Activated CD8-positive, alpha-beta T cell treated with anti-CD3 and anti-CD28 coated beads for 36 hours (primary cell): ENCODE data around the gene SMIM35. TPM values are rescaled to one million over a fixed set of nuclear protein-coding genes. Genes with fewer than 3 reads are reported as not detected.

Experiments
- ATAC-seq: fragments of 200-7000 bp; cut with Tn5 transposase; one replicate; pipeline ENCODE4 v1.10.0; 2021; ENCODE audit warnings: mild to moderate bottlenecking, moderate library complexity
- CTCF ChIA-PET: fragments of 350-600 bp; sonication (Branson Sonifier 250); formaldehyde crosslinking; loops from one replicate; lab custom pipeline; 2021; ENCODE audit warnings: antibody characterized with exemption; lab: Charles Lee
- POLR2A ChIA-PET: fragments of 350-600 bp; sonication (Branson Sonifier 250); formaldehyde crosslinking; loops from one replicate; lab custom pipeline; 2021; ENCODE audit warnings: antibody characterized with exemption; lab: Charles Lee
- DNase-seq: peaks from one replicate; pipeline ENCODE4 v3.0.0-alpha.2; 2020
- H3K27ac Mint-ChIP-seq: one replicate; pipeline ENCODE4 v1.8.0; 2021; ENCODE audit warnings: mild to moderate bottlenecking, mixed read lengths
- H3K27me3 Mint-ChIP-seq: one replicate; pipeline ENCODE4 v1.8.0; 2021; ENCODE audit warnings: mixed read lengths
- H3K36me3 Mint-ChIP-seq: one replicate; pipeline ENCODE4 v1.8.0; 2021; ENCODE audit warnings: low read depth, mixed read lengths
- H3K4me1 Mint-ChIP-seq: one replicate; pipeline ENCODE4 v1.8.0; 2021; ENCODE audit warnings: low read depth, mixed read lengths
- H3K4me3 Mint-ChIP-seq: one replicate; pipeline ENCODE4 v1.8.0; 2021; ENCODE audit warnings: mild to moderate bottlenecking, moderate library complexity, mixed read lengths
- H3K9me3 Mint-ChIP-seq: one replicate; pipeline ENCODE4 v1.8.0; 2021; ENCODE audit warnings: mixed read lengths
- intact Hi-C: fragments of 100-400 bp; cut with micrococcal nuclease; formaldehyde crosslinking; loops from one replicate; pipeline ENCODE4 v1.10.0; 2022
- total RNA-seq, 2 experiments: library from RNA; stranded (reverse); gene quantifications; one replicate each; pipeline ENCODE4 v1.2.3, GENCODE V29; 2021
- TF ChIP-seq, protein P1 (sequence below): fragments of 200-600 bp; IDR thresholded peaks from one replicate; pipeline ENCODE4 v1.8.0; 2022; ENCODE audit warnings: antibody characterized with exemption, mild to moderate bottlenecking

Gene SMIM35
- total RNA-seq, 2 experiments from 2014 or later, result 0.27 to 0.32 TPM

DNA sequence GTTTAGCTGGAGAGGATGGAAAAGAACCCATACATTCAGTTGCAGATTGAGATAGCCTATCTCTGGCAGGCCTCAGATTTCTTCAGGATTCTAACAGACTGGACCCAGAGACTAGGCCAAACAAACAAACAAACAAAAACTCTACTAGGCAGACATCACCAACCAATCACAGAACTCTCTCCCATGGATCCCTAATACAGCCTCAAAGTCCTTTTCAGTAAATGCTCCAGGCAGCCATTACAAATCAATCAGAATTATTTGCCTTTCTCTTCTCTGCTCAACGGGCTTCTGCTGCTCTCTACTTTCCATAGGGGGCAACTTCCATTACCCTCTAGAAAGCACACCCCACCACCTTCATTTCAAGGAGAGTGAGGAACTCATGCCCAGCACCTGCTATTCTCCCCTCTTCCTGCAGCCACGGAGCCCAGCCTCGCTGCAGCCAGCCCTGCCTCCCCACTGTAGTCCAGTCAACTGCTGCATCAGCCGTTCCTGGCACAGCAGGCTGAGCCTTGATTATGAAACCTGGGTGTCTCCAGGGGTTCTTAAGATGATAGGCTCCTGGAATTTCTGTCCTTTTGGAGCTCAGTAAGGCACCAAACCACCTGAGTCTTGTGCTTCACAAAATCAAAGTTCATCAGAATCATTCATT, 19.0 kb upstream of the SMIM35 start:
- Mint-ChIP-seq H3K36me3 (no peaks in the 10 kb centered on the region), H3K4me1 (no peaks in the 10 kb centered on the region), H3K27me3 (peaks cover 1% of the 10 kb centered on the region), H3K4me3 (no peak overlapping the region), H3K27ac (no peak overlapping the region), H3K9me3 (no peaks in the 10 kb centered on the region)
- TF ChIP-seq, protein P1, sequence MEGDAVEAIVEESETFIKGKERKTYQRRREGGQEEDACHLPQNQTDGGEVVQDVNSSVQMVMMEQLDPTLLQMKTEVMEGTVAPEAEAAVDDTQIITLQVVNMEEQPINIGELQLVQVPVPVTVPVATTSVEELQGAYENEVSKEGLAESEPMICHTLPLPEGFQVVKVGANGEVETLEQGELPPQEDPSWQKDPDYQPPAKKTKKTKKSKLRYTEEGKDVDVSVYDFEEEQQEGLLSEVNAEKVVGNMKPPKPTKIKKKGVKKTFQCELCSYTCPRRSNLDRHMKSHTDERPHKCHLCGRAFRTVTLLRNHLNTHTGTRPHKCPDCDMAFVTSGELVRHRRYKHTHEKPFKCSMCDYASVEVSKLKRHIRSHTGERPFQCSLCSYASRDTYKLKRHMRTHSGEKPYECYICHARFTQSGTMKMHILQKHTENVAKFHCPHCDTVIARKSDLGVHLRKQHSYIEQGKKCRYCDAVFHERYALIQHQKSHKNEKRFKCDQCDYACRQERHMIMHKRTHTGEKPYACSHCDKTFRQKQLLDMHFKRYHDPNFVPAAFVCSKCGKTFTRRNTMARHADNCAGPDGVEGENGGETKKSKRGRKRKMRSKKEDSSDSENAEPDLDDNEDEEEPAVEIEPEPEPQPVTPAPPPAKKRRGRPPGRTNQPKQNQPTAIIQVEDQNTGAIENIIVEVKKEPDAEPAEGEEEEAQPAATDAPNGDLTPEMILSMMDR, result no peak
- no peak for ATAC-seq
- intact Hi-C loops, result no loop called here
- ChIA-PET POLR2A (no interaction called here), CTCF (no interaction called here)
- no peak for DNase-seq

DNA sequence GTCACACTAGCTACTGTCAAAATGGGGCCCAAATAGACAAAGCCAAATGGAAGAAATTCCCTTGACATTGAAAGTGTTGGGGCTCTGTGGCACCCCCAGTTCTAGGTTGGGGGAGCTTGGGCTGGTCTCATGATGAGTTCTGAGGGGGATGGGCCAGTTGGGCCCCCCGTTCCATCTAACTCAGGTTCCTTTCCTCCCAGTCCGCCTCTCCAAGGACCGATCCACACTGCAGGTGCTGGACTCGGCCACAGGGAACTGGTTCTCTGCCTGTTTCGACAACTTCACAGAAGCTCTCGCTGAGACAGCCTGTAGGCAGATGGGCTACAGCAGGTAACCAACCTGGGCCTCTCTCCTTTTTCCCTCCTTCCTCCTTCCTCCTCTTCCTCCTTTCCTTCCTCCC, 17.7 kb upstream of the SMIM35 start:
- intact Hi-C loops, result no loop called here
- ATAC-seq, result no peak
- POLR2A ChIA-PET, result no interaction called here
- Mint-ChIP-seq H3K9me3 (no peaks in the 10 kb centered on the region), H3K27ac (no peak overlapping the region), H3K36me3 (no peaks in the 10 kb centered on the region), H3K4me3 (no peak overlapping the region), H3K27me3 (peaks cover 1% of the 10 kb centered on the region), H3K4me1 (peaks cover under 1% of the 10 kb centered on the region)
- CTCF ChIA-PET, result interaction anchor here (1.4 kb wide), 1 partner anchor 66 kb away, joined by 3 read pairs; no protein-coding TSS in a partner anchor
- DNase-seq, result no peak
- TF ChIP-seq, protein P1, result no peak

DNA sequence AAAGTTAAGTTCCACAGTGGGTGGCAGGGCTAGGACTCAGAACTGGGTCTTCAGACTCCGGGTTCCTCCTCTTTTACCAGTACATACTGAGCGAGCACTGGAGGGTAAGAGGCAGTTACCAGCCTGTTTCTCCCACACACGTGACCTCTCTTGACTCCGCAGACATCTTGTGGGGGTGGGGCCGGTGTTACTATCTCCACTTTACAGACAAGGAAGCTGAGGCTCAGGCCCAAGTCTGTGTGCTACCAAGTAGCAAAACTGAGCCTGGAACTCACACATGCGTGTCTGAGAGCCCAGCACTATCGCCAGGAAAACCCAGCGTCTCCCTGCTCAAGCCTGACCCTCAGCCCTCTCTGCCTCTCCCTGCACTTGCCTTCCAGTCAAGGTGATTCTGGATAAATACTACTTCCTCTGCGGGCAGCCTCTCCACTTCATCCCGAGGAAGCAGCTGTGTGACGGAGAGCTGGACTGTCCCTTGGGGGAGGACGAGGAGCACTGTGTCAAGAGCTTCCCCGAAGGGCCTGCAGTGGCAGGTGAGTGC, 16.0 kb upstream of the SMIM35 start:
- DNase-seq, result no peak
- intact Hi-C loops, result no loop called here

DNA sequence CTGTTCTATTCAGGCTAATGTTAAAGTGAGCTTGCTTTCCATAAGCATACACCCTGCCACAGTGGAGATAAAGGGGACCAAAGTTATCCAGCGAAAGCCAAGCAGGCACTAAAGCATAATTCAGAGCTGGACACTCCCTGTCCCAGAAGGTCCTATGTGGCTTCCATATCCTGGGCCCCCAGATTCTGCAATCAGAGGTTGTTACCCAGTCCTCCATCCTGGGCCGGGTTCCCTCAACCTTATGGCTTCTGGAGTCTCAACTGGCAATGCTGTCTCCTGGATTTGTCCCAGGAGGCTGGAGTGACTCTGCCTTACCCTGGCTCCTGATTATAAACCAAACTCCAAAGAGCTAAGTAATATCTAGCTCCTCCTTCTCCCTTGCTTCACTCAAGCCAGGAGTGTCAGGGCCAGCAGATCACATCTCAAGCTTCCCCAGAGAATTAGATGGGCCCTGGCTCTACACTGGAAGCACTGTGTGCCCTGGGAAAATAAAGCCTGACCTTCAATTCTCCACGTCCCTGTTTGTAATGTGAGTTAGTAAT, 14.0 kb upstream of the SMIM35 start:
- ChIA-PET POLR2A (no interaction called here), CTCF (interaction anchor here (1.2 kb wide), 1 partner anchor 47 kb away, joined by 3 read pairs; no protein-coding TSS in a partner anchor)
- intact Hi-C loops, result no loop called here
- no peaks in the 10 kb centered on the region for H3K9me3 Mint-ChIP-seq
- H3K27ac Mint-ChIP-seq, result no peak overlapping the region
- no peak overlapping the region for H3K4me3 Mint-ChIP-seq
- peaks cover 1% of the 10 kb centered on the region for H3K27me3 Mint-ChIP-seq
- peaks cover 4% of the 10 kb centered on the region for H3K4me1 Mint-ChIP-seq
- ATAC-seq (no peak), DNase-seq (no peak)
- TF ChIP-seq, protein P1, result no peak
- H3K36me3 Mint-ChIP-seq, result no peaks in the 10 kb centered on the region

More for the DNA sequence above, 16.0 kb upstream of the SMIM35 start:
- H3K27ac Mint-ChIP-seq, result no peak overlapping the region
- no peak overlapping the region for H3K4me3 Mint-ChIP-seq
- peaks cover 1% of the 10 kb centered on the region for H3K27me3 Mint-ChIP-seq
- peaks cover 4% of the 10 kb centered on the region for H3K4me1 Mint-ChIP-seq
- no peaks in the 10 kb centered on the region for H3K9me3 Mint-ChIP-seq
- ChIA-PET POLR2A (no interaction called here), CTCF (no interaction called here)
- no peak for ATAC-seq
- H3K36me3 Mint-ChIP-seq, result no peaks in the 10 kb centered on the region
- TF ChIP-seq, protein P1, result no peak
